ENCODE measurements around the gene CELF2.
"Not testable (repeated sequence)": the region's sequence is repeated elsewhere in the genome, so short reads cannot be mapped to it uniquely, and the experiment has no call there.

The CELF2 gene

DNA sequence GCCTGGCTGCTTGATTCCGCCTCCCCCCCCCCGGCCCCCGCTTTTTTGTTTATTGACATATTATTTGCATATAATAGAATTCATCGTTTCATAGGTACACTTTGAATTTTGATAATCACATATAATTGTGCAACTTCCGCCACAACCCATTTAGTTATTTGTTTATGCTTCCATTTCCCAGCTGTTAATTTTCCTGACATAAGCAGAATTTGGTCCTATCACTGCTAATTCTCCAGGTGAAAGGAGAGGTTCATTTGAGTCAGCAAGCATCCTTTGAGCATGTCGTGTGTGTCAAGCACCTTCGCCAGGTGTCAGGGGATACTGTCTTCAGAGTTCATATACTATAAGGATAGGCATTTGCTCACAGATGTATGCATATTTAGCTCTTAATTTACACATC is 102.2 kb downstream of the CELF2 start:
- H3K9me2 ChIP-seq (replicated peaks; ENCODE audit: insufficient read depth, low read length): no peaks in the 10 kb centered on the region
- H3K9me3 ChIP-seq (ENCODE audit: insufficient read depth, low read length): peaks cover 3% of the 10 kb centered on the region; the same call in 1 of the 2 replicates
- H3K79me2 ChIP-seq (ENCODE audit: insufficient read depth, low read length): no peaks in the 10 kb centered on the region
- H3K9ac ChIP-seq (ENCODE audit: low read length): no peak overlapping the region
- H3K4me3 ChIP-seq (ENCODE audit: insufficient read depth, low read length, poor library complexity, severe bottlenecking): no peak overlapping the region
- H2AFZ ChIP-seq (ENCODE audit: low read depth, low read length, severe bottlenecking): no peak overlapping the region
- no peak for TF ChIP-seq EZH2phosphoT487 (conservative IDR thresholded peaks at IDR 0.05; ENCODE audit: low read length)
- TF ChIP-seq, protein P1, sequence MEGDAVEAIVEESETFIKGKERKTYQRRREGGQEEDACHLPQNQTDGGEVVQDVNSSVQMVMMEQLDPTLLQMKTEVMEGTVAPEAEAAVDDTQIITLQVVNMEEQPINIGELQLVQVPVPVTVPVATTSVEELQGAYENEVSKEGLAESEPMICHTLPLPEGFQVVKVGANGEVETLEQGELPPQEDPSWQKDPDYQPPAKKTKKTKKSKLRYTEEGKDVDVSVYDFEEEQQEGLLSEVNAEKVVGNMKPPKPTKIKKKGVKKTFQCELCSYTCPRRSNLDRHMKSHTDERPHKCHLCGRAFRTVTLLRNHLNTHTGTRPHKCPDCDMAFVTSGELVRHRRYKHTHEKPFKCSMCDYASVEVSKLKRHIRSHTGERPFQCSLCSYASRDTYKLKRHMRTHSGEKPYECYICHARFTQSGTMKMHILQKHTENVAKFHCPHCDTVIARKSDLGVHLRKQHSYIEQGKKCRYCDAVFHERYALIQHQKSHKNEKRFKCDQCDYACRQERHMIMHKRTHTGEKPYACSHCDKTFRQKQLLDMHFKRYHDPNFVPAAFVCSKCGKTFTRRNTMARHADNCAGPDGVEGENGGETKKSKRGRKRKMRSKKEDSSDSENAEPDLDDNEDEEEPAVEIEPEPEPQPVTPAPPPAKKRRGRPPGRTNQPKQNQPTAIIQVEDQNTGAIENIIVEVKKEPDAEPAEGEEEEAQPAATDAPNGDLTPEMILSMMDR (IDR thresholded peaks at IDR 0.05; ENCODE audit: insufficient read depth, low read length, poor library complexity, severe bottlenecking): no peak
- no peaks in the 10 kb centered on the region for H3F3A ChIP-seq (ENCODE audit: insufficient read depth)
- no peak overlapping the region for H3K27ac ChIP-seq (ENCODE audit: low read depth, low read length)
- no peaks in the 10 kb centered on the region for H3K27me3 ChIP-seq (ENCODE audit: low read length)
- H4K20me1 ChIP-seq (ENCODE audit: low read depth, low read length): no peaks in the 10 kb centered on the region
- no peak overlapping the region for H3K4me2 ChIP-seq (ENCODE audit: low read depth, low read length, poor library complexity, severe bottlenecking)
- no peaks in the 10 kb centered on the region for H3K36me3 ChIP-seq (ENCODE audit: low read length)

DNA sequence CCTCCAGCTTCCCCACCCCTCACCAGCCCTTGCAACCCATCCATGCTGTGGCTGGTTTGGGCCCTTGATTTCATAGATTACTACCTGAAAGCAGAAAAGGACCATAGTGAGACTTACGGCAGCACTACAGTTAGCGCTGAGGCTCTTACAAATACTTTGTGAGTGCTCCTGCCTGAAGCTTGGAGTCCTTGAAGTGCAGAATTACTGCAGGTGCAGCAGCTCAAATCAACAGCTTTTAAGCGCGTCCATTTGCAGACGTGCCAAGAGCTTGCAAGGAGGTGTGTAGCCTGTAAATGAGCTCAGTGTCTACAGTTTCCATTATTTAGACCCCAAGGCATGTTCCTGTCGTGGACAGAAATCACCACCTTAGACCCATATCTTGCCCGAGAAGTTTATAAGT is 103.0 kb downstream of the CELF2 start:
- H3K79me2 ChIP-seq (ENCODE audit: insufficient read depth, low read length): no peaks in the 10 kb centered on the region
- H3K9me3 ChIP-seq (ENCODE audit: insufficient read depth, low read length): peaks cover 3% of the 10 kb centered on the region; the same call in 1 of the 2 replicates
- H3K36me3 ChIP-seq (ENCODE audit: low read length): no peaks in the 10 kb centered on the region
- no peak overlapping the region for H2AFZ ChIP-seq (ENCODE audit: low read depth, low read length, severe bottlenecking)
- H3K4me2 ChIP-seq (ENCODE audit: low read depth, low read length, poor library complexity, severe bottlenecking): no peak overlapping the region
- 0 out of 2 replicates have a peak, but pooled peaks cover 3% of the 10 kb centered on the region for H3K27me3 ChIP-seq (ENCODE audit: low read length)
- no peak for TF ChIP-seq EZH2phosphoT487 (conservative IDR thresholded peaks at IDR 0.05; ENCODE audit: low read length)
- TF ChIP-seq, protein P1 (IDR thresholded peaks at IDR 0.05; ENCODE audit: insufficient read depth, low read length, poor library complexity, severe bottlenecking): no peak
- H3K27ac ChIP-seq (ENCODE audit: low read depth, low read length): no peak overlapping the region
- H3K9ac ChIP-seq (ENCODE audit: low read length): no peak overlapping the region
- H3K9me2 ChIP-seq (replicated peaks; ENCODE audit: insufficient read depth, low read length): no peaks in the 10 kb centered on the region
- no peaks in the 10 kb centered on the region for H4K20me1 ChIP-seq (ENCODE audit: low read depth, low read length)
- no peak overlapping the region for H3K4me3 ChIP-seq (ENCODE audit: insufficient read depth, low read length, poor library complexity, severe bottlenecking)
- H3F3A ChIP-seq (ENCODE audit: insufficient read depth): no peaks in the 10 kb centered on the region

DNA sequence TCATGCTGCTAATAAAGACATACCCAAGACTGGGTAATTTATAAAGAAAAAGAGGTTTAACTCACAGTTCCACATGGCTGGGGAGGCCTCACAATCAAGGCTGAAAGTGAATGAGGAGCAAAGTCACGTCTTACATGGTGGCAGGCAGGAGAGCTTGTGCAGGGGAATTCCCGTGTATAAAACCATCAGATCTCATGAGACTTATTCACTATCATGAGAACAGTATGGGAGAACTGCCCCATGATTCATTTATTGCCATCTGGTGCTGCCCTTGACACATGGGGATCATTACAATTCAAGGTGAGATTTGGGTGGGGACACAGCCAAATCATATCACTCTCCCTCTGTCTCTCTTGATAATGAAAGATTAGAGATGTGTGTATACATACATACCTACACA is 106.2 kb downstream of the CELF2 start:
- H3K9me2 ChIP-seq (replicated peaks; ENCODE audit: insufficient read depth, low read length); H3F3A ChIP-seq (ENCODE audit: insufficient read depth); H3K36me3 ChIP-seq (ENCODE audit: low read length); H2AFZ ChIP-seq (ENCODE audit: low read depth, low read length, severe bottlenecking); H3K27me3 ChIP-seq (ENCODE audit: low read length); H3K27ac ChIP-seq (ENCODE audit: low read depth, low read length); H3K9ac ChIP-seq (ENCODE audit: low read length); H3K4me2 ChIP-seq (ENCODE audit: low read depth, low read length, poor library complexity, severe bottlenecking); H3K9me3 ChIP-seq (ENCODE audit: insufficient read depth, low read length); H3K79me2 ChIP-seq (ENCODE audit: insufficient read depth, low read length); H3K4me3 ChIP-seq (ENCODE audit: insufficient read depth, low read length, poor library complexity, severe bottlenecking); H4K20me1 ChIP-seq (ENCODE audit: low read depth, low read length): not testable (repeated sequence)

DNA sequence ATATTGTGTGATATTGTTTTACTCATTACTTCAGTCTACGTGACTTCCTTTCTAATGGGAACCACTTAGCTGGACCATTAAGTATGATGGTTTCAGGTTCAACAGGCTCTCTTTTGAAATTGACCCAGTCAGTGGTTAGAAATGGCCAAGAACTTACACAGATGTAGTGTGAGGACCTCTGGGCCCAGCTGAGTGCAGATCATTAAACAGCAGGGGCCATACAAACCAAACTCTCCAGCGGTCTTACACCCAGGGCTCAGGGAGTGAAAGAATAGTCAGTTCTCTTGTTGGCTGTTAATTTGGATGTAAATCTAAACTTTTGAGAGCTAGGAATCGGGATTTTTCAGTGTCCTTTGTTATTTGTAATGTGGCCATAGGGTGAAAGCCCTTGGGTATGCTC is 107.3 kb downstream of the CELF2 start:
- Histone ChIP-seq H3K4me3 (ENCODE audit: insufficient read depth, low read length, poor library complexity, severe bottlenecking) (no peak overlapping the region), H3K27ac (ENCODE audit: low read depth, low read length) (no peak overlapping the region), H4K20me1 (ENCODE audit: low read depth, low read length) (no peaks in the 10 kb centered on the region), H3K9me3 (ENCODE audit: insufficient read depth, low read length) (peaks cover 3% of the 10 kb centered on the region; the same call in 1 of the 2 replicates), H3F3A (ENCODE audit: insufficient read depth) (no peaks in the 10 kb centered on the region), H3K4me2 (ENCODE audit: low read depth, low read length, poor library complexity, severe bottlenecking) (no peak overlapping the region), H3K36me3 (ENCODE audit: low read length) (no peaks in the 10 kb centered on the region), H3K9ac (ENCODE audit: low read length) (no peak overlapping the region), H3K9me2 (replicated peaks; ENCODE audit: insufficient read depth, low read length) (no peaks in the 10 kb centered on the region), H3K79me2 (ENCODE audit: insufficient read depth, low read length) (no peaks in the 10 kb centered on the region), H2AFZ (ENCODE audit: low read depth, low read length, severe bottlenecking) (no peak overlapping the region), H3K27me3 (ENCODE audit: low read length) (0 out of 2 replicates have a peak, but pooled peaks cover 3% of the 10 kb centered on the region)
- TF ChIP-seq, protein P1 (IDR thresholded peaks at IDR 0.05; ENCODE audit: insufficient read depth, low read length, poor library complexity, severe bottlenecking): no peak
- TF ChIP-seq EZH2phosphoT487 (conservative IDR thresholded peaks at IDR 0.05; ENCODE audit: low read length): no peak

DNA sequence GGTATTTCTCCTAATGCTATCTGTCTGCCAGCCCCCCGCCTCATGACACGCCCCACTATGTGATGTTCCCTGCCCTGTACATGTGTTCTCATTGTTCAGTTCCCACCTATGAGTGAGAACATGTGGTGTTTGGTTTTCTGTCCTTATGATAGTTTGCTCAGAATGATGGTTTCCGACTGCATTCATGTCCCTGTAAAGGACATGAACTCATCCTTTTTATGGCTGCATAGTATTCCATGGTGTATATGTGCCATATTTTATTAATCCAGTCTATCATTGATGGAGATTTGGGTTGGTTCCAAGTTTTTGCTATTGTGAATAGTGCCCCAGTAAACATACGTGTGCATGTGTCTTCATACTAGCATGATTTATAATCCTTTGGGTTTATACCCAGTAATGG is 109.3 kb downstream of the CELF2 start:
- H3F3A ChIP-seq (ENCODE audit: insufficient read depth); H4K20me1 ChIP-seq (ENCODE audit: low read depth, low read length); H3K9me3 ChIP-seq (ENCODE audit: insufficient read depth, low read length); H3K27ac ChIP-seq (ENCODE audit: low read depth, low read length); H3K4me2 ChIP-seq (ENCODE audit: low read depth, low read length, poor library complexity, severe bottlenecking); H3K79me2 ChIP-seq (ENCODE audit: insufficient read depth, low read length); H2AFZ ChIP-seq (ENCODE audit: low read depth, low read length, severe bottlenecking); H3K36me3 ChIP-seq (ENCODE audit: low read length); H3K9me2 ChIP-seq (replicated peaks; ENCODE audit: insufficient read depth, low read length); H3K27me3 ChIP-seq (ENCODE audit: low read length); H3K9ac ChIP-seq (ENCODE audit: low read length); H3K4me3 ChIP-seq (ENCODE audit: insufficient read depth, low read length, poor library complexity, severe bottlenecking): not testable (repeated sequence)

Data from SU-DHL-6 (cell line).